ENCODE results near the gene TMEM132C.

DNA sequence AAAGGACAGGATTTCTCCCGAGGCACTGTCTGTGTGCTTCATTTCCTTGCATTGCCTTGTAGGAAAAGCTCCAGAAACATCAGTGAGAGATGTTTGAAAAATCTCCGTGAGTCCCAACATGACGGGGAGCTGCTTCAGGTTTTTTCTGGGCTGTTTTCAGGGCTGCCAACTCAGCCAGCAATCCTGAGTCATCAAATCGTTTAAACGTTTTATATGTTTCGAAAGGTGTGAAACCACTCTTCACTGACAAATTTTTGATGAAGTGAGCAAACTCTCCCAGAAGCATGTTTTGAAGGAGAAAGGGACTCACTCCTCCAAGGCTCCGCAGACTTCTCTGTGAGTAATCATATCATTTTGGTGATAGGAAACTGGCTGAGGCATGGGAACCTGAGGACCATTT lies 240.5 kb downstream of the TMEM132C start:
- TF ChIP-seq, protein P1, sequence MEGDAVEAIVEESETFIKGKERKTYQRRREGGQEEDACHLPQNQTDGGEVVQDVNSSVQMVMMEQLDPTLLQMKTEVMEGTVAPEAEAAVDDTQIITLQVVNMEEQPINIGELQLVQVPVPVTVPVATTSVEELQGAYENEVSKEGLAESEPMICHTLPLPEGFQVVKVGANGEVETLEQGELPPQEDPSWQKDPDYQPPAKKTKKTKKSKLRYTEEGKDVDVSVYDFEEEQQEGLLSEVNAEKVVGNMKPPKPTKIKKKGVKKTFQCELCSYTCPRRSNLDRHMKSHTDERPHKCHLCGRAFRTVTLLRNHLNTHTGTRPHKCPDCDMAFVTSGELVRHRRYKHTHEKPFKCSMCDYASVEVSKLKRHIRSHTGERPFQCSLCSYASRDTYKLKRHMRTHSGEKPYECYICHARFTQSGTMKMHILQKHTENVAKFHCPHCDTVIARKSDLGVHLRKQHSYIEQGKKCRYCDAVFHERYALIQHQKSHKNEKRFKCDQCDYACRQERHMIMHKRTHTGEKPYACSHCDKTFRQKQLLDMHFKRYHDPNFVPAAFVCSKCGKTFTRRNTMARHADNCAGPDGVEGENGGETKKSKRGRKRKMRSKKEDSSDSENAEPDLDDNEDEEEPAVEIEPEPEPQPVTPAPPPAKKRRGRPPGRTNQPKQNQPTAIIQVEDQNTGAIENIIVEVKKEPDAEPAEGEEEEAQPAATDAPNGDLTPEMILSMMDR (IDR thresholded peaks at IDR 0.05): no peak
- no peak for TF ChIP-seq POLR2A (IDR thresholded peaks at IDR 0.05)

Data from esophagus squamous epithelium (tissue), 4 donors.